Duodenal mucosa (tissue), 2 donors: ENCODE measurements around the gene LBHD2.

Source experiments
- H3K27ac ChIP-seq: one replicate; pipeline ENCODE4 v1.7.0; 2013; ENCODE audit warnings: low read depth, low read length
- H3K27me3 ChIP-seq, 2 donors: one replicate each; pipeline ENCODE4 v1.7.0; 2013; ENCODE audit warnings: low read length in 2 of 2, control low read depth in 1 of 2; ENCODE audit not compliant: insufficient read depth in 2 of 2, control insufficient read depth in 1 of 2
- H3K36me3 ChIP-seq, 2 donors: one replicate each; pipeline ENCODE4 v1.7.0; 2013; ENCODE audit warnings: low read length in 2 of 2, control low read depth in 1 of 2; ENCODE audit not compliant: insufficient read depth in 2 of 2, control insufficient read depth in 1 of 2
- H3K4me1 ChIP-seq, 2 donors: one replicate each; pipeline ENCODE4 v1.7.0; 2013; ENCODE audit warnings: low read length in 2 of 2, control low read depth in 1 of 2; ENCODE audit not compliant: insufficient read depth in 2 of 2, control insufficient read depth in 1 of 2
- H3K4me3 ChIP-seq, 2 donors: one replicate each; pipeline ENCODE4 v1.7.0; 2013; ENCODE audit warnings: low read length in 2 of 2, low read depth in 1 of 2
- H3K9ac ChIP-seq, 2 donors: one replicate each; pipeline ENCODE4 v1.7.0; 2013; ENCODE audit warnings: low read length in 2 of 2, low read depth in 1 of 2
- H3K9me3 ChIP-seq, 2 donors: one replicate each; pipeline ENCODE4 v1.7.0; 2013; ENCODE audit warnings: low read length in 2 of 2, control low read depth in 1 of 2; ENCODE audit not compliant: control insufficient read depth in 1 of 2

Gene LBHD2

GRCh38 chr14:103126088-103126872 is 42.3 kb downstream of the LBHD2 start:
- no peak overlapping the region for H3K27ac ChIP-seq
- no peaks in the 10 kb centered on the region for H3K36me3 ChIP-seq
- H3K27me3 ChIP-seq: peaks cover 4 to 14% of the 10 kb centered on the region in 2 donors
- H3K9me3 ChIP-seq: no peaks in the 10 kb centered on the region
- H3K4me3 ChIP-seq: peak overlapping the region in 1 of 2 donors; percentile 48
- no peak overlapping the region for H3K9ac ChIP-seq
- H3K4me1 ChIP-seq: peaks cover 47 to 67% of the 10 kb centered on the region in 2 donors

GRCh38 chr14:103126873-103127304 is 42.9 kb downstream of the LBHD2 start:
- H3K36me3 ChIP-seq: no peaks in the 10 kb centered on the region
- H3K27ac ChIP-seq: no peak overlapping the region
- peaks cover 43 to 62% of the 10 kb centered on the region in 2 donors for H3K4me1 ChIP-seq
- no peak overlapping the region for H3K9ac ChIP-seq
- peaks cover 4 to 14% of the 10 kb centered on the region in 2 donors for H3K27me3 ChIP-seq
- no peaks in the 10 kb centered on the region for H3K9me3 ChIP-seq
- peak overlapping the region in 1 of 2 donors; percentile 48 for H3K4me3 ChIP-seq

- Histone ChIP-seq H3K9me3 (no peaks in the 10 kb centered on the region), H3K9ac (no peak overlapping the region), H3K4me1 (peaks cover 39 to 58% of the 10 kb centered on the region in 2 donors), H3K27ac (no peak overlapping the region), H3K4me3 (no peak overlapping the region), H3K36me3 (no peaks in the 10 kb centered on the region), H3K27me3 (peaks cover 4 to 14% of the 10 kb centered on the region in 2 donors)
Measured at GRCh38 chr14:103127356-103127755, 43.3 kb downstream of the LBHD2 start.

- Histone ChIP-seq H3K27ac (no peak overlapping the region), H3K9ac (no peak overlapping the region), H3K4me3 (no peak overlapping the region), H3K9me3 (no peaks in the 10 kb centered on the region), H3K27me3 (peaks cover 4 to 10% of the 10 kb centered on the region in 2 donors), H3K4me1 (peaks cover 33 to 51% of the 10 kb centered on the region in 2 donors), H3K36me3 (peaks cover 3 to 4% of the 10 kb centered on the region in 2 donors)
Measured at GRCh38 chr14:103127861-103128598, 44.0 kb downstream of the LBHD2 start.

GRCh38 chr14:103128631-103129300 is 44.8 kb downstream of the LBHD2 start:
- H3K4me1 ChIP-seq: peaks cover 33 to 47% of the 10 kb centered on the region in 2 donors
- no peak overlapping the region for H3K4me3 ChIP-seq
- no peak overlapping the region for H3K9ac ChIP-seq
- H3K9me3 ChIP-seq: no peaks in the 10 kb centered on the region
- H3K36me3 ChIP-seq: peaks cover 4 to 11% of the 10 kb centered on the region in 2 donors
- no peak overlapping the region for H3K27ac ChIP-seq
- H3K27me3 ChIP-seq: peaks cover 4 to 6% of the 10 kb centered on the region in 2 donors

GRCh38 chr14:103129301-103130016 is 45.4 kb downstream of the LBHD2 start:
- no peak overlapping the region for H3K9ac ChIP-seq
- H3K27ac ChIP-seq: no peak overlapping the region
- H3K27me3 ChIP-seq: peaks cover 0 to 4% of the 10 kb centered on the region in 2 donors
- H3K9me3 ChIP-seq: no peaks in the 10 kb centered on the region
- peaks cover 26 to 41% of the 10 kb centered on the region in 2 donors for H3K4me1 ChIP-seq
- H3K36me3 ChIP-seq: peaks cover 4 to 15% of the 10 kb centered on the region in 2 donors
- no peak overlapping the region for H3K4me3 ChIP-seq

- Histone ChIP-seq H3K4me3 (no peak overlapping the region), H3K4me1 (peaks cover 19 to 33% of the 10 kb centered on the region in 2 donors), H3K36me3 (peaks cover 4 to 18% of the 10 kb centered on the region in 2 donors), H3K27me3 (peaks cover 0 to under 1% of the 10 kb centered on the region in 2 donors), H3K9me3 (no peaks in the 10 kb centered on the region), H3K9ac (no peak overlapping the region), H3K27ac (no peak overlapping the region)
Measured at GRCh38 chr14:103130017-103130764, 46.2 kb downstream of the LBHD2 start.

GRCh38 chr14:103130965-103131364 is 47.0 kb downstream of the LBHD2 start:
- peaks cover 13 to 25% of the 10 kb centered on the region in 2 donors for H3K4me1 ChIP-seq
- no peak overlapping the region for H3K9ac ChIP-seq
- H3K27me3 ChIP-seq: no peaks in the 10 kb centered on the region
- no peak overlapping the region for H3K27ac ChIP-seq
- no peak overlapping the region for H3K4me3 ChIP-seq
- H3K36me3 ChIP-seq: peaks cover 4 to 18% of the 10 kb centered on the region in 2 donors
- H3K9me3 ChIP-seq: no peaks in the 10 kb centered on the region

- H3K4me1 ChIP-seq: peaks cover 7 to 19% of the 10 kb centered on the region in 2 donors
- H3K27ac ChIP-seq: no peak overlapping the region
Measured at GRCh38 chr14:103131580-103131979, 47.6 kb downstream of the LBHD2 start.

More at GRCh38 chr14:103131580-103131979, 47.6 kb downstream of the LBHD2 start:
- H3K36me3 ChIP-seq: peaks cover 4 to 18% of the 10 kb centered on the region in 2 donors
- H3K27me3 ChIP-seq: no peaks in the 10 kb centered on the region
- H3K9ac ChIP-seq: no peak overlapping the region
- H3K9me3 ChIP-seq: no peaks in the 10 kb centered on the region
- no peak overlapping the region for H3K4me3 ChIP-seq
